Mesenteric fat pad (tissue), 1 donor: ENCODE data around the gene TBR1. TPM values are rescaled to one million over a fixed set of nuclear protein-coding genes. Genes with fewer than 3 reads are reported as not detected.

Experiments
- DNase-seq: peaks from one replicate; pipeline ENCODE4 v3.0.0-alpha.2; 2020; ENCODE audit warnings: low spot score
- total RNA-seq: library from RNA; stranded (reverse); fragmentation: NEBNext Ultra II Directional; extraction: Animal tissue kit (Norgen Biotek cat#: 25700); gene quantifications from one replicate; pipeline ENCODE4 v1.2.1, GENCODE V29; 2021
- donor health status: DM: yes; HTN: yes; CAD: no.

TBR1 gene
- total RNA-seq, 1 donor from 2014 or later, result not detected

- no peak for DNase-seq
Measured at GRCh38 chr2:161426922-161427663, 11.0 kb downstream of the TBR1 start.

- DNase-seq, result no peak
Measured at GRCh38 chr2:161427664-161428587, 11.8 kb downstream of the TBR1 start.

GRCh38 chr2:161430386-161430785 lies 14.3 kb downstream of the TBR1 start:
- DNase-seq, result no peak

- DNase-seq, result no peak
Measured at GRCh38 chr2:161432107-161432506, 16.0 kb downstream of the TBR1 start.

- no peak for DNase-seq
Measured at GRCh38 chr2:161434118-161434517, 18.0 kb downstream of the TBR1 start.

- no peak for DNase-seq
Measured at GRCh38 chr2:161436411-161436810, 20.3 kb downstream of the TBR1 start.

- no peak for DNase-seq
Measured at GRCh38 chr2:161438598-161438997, 22.5 kb downstream of the TBR1 start.

GRCh38 chr2:161445097-161445496 lies 29.0 kb downstream of the TBR1 start:
- no peak for DNase-seq

- DNase-seq, result no peak
Measured at GRCh38 chr2:161448431-161448830, 32.3 kb downstream of the TBR1 start.

GRCh38 chr2:161471631-161472030 lies 55.5 kb downstream of the TBR1 start:
- no peak for DNase-seq

GRCh38 chr2:161474920-161475319 lies 58.8 kb downstream of the TBR1 start:
- no peak for DNase-seq

Other genes starting within 250 kb of the TBR1 start
- 50.3 TPM for gene PSMD14, start 107.9 kb upstream of the TBR1 start, total RNA-seq
- gene SLC4A10, start 208.1 kb downstream of the TBR1 start, total RNA-seq, result not detected